HG02610 (cell line): ENCODE measurements around the gene HACE1.
"Not testable (repeated sequence)": the region's sequence is repeated elsewhere in the genome, so short reads cannot be mapped to it uniquely, and the experiment has no call there.

Source experiments
- ATAC-seq: cut with Tn5 transposase; IDR thresholded peaks from one replicate; pipeline ENCODE4 v1.9.1; 2021; ENCODE audit warnings: mild to moderate bottlenecking, moderate library complexity; ENCODE audit not compliant: unreplicated experiment

Gene HACE1

GRCh38 chr6:104859225-104860146 lies at the start of gene HACE1:
Gene HACE1, minus strand, starts transcription at chr6:104859919. Its CDS starts 277 bp downstream, at chr6:104859642.
- ATAC-seq, result peak; percentile 99

GRCh38 chr6:104908888-104909525 lies 49.3 kb upstream of the HACE1 start:
- no peak for ATAC-seq

- ATAC-seq, result no peak
These were observed 48.5 kb upstream of the HACE1 start for GRCh38 chr6:104908031-104908887.

DNA sequence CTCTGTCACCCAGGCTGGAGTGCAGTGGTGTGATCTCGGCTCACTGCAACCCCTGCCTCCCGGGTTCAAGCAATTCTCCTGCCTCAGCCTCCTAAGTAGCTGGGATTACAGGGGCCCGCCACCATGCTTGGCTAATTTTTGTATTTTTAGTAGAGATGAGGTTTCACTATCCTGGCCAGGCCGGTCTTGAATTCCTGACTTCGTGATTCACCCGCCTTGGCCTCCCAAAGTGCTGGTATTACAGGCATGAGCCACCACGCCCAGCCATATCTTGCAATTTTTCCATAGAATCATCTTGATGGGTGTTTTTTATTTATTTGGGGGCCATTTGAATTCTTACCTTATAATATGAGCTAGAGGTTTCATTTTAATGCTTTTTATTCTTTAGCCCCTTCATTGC lies 39.2 kb upstream of the HACE1 start:
- ATAC-seq, result not testable (repeated sequence)

DNA sequence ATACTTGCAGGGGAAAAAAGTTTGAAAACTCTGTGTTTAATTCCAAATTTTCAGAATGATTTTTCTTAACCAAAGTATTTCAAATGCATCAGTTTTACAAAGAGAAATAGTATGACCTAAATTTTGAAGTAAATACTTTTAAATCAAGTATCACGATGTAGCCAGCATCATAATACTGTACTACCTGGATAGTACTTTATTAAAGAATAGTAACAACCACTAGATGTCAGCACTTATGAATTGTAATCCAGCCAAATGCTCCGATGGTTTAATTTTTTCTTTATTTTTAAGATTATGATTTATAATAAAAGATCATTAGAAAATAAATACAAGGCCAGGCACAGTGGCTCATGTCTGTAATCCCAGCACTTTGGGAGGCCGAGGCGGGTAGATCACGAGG lies 37.2 kb upstream of the HACE1 start:
- no peak for ATAC-seq

DNA sequence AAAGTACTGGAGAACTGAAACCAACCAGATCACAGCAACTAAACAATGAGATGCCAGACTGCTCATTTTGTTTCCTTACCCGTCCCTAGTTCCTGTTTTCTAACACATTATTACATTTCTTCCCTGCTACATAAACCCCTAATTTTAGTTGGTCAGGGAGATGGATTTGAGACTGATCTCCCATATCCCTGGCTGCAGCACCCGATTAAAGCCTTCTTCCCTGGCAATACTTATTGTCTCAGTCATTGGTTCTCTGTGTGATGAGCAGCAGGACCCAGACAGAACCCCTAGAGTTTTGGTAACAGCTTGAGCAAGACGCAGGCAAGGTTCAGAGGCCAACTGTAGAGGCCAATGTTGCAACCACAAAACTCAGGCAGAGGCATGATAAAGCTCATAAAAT lies 28.3 kb upstream of the HACE1 start:
- ATAC-seq, result no peak

DNA sequence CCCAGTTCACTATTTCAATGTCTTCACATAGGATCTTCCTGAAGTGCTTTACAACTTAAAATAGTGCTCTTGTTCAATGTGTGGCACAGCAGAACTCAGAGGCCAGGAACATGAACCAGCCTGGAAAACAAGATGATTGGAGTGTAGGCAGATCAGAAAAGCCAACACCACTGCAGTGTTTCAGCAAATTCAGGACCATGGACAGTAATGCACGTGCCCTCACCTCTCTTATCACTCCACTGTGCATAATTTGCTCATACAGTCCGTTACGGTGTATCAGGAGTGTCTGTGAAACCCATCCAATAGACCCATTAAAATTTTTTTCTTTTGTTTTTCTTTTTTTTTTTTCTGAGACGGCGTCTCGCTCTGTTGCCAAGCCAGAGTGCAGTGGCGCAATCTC lies 27.6 kb upstream of the HACE1 start:
- no peak for ATAC-seq

DNA sequence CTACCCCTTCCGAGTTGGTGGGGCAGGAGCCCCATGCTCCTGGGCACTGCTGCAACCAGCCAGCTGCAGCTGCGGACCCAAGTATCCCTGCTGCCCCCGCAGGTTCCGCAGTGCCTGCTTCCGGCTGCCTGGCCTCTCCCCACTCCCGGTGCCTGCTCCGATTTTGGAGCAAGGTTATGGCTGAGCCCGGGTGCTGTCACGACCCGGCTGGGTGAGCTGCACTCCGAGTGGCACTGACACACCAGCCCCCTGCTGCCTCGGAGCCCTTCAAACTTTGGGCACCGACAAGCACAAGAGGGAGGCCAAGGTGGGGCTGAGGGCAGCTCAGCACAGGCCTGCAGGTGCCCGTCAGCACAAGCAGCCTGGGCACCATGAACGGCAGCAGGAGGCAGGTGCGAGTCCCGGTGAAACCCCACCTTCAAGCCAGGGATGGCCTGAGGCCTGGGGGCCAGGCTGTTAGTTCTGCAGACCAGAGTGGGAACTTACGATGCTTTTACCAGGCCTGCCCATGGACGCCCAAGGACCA lies 25.9 kb upstream of the HACE1 start:
- no peak for ATAC-seq

- no peak for ATAC-seq
These were observed 25.3 kb upstream of the HACE1 start for GRCh38 chr6:104884867-104885517.

- ATAC-seq, result no peak
These were observed 22.4 kb upstream of the HACE1 start for GRCh38 chr6:104881964-104882668.

- ATAC-seq, result no peak
These were observed 2.7 kb upstream of the HACE1 start for GRCh38 chr6:104862456-104862855.

DNA sequence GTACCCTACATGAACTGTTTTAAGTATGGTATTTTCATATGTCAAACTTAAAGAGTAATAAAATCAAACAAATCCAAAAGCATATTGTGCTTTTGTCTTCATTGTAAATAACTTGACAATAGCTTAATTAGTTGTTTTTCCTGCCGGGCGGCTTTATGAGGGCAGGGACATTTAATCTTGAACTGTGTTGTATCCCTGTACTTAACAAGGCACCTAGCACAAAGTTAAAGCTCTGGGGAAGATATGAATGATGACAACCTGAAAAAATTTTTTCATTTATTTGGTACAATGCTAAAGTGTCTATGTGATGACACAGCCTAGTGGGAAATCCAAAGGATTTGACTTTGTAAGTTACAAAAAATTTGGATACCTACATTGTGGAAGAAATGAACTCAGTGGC lies 502 bp upstream of the HACE1 start:
- no peak for ATAC-seq

GRCh38 chr6:104858642-104859041 lies 1.1 kb downstream of the HACE1 start:
- no peak for ATAC-seq

GRCh38 chr6:104855507-104855906 lies 4.2 kb downstream of the HACE1 start:
- ATAC-seq, result no peak

- ATAC-seq, result not testable (repeated sequence)
These were observed 12.0 kb downstream of the HACE1 start for GRCh38 chr6:104847721-104848120.

DNA sequence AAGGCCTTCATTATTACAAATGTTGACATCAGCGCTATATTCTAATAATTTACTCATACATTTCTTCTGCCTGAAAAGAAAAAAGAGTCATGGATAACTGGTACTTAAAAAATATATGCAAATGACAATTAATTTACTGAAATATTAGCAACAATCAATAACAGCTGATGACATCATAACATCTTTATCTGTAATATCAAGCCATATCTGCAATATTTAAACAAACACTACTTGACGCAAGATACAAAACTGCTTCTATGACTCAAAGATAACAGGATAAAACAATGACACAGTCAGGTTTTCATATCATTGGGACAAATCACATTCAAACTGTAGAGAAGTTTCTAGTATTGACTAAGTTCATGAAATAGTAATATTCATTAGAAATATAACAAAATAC lies 16.5 kb downstream of the HACE1 start:
- no peak for ATAC-seq

GRCh38 chr6:104837158-104837557 lies 22.6 kb downstream of the HACE1 start:
- ATAC-seq, result no peak

DNA sequence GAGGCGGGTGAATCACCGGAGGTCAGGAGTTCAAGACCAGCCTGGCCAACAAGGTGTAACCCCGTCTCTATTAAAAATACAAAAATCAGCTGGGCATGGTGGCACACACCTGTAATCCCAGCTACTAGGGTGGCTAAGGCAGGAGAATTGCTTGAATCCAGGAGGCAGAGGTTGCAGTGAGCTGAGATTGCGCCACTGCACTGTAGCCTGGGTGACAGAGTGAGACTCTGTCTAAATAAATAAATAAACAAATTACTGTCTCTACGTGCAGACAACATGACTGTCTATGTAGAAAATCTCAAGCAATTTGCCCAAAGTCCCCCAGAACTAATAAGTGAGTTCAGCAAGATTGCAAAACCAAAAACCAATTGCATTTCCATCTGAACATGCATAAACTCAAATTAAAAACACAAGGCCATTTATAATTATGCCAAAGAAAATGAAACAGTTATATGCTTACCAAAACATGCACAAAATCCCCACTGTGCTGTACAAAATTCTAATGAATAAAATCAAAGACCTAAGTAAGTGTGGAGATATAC lies 23.2 kb downstream of the HACE1 start:
- not testable (repeated sequence) for ATAC-seq

GRCh38 chr6:104835782-104836181 lies 23.9 kb downstream of the HACE1 start:
- ATAC-seq, result no peak
